ENCODE data around the gene AHSG. TPM values are rescaled to one million over a fixed set of nuclear protein-coding genes. Genes with fewer than 3 reads are reported as not detected.

AHSG gene
- total RNA-seq, 1 donor from 2014 or later = 0.52 TPM

DNA sequence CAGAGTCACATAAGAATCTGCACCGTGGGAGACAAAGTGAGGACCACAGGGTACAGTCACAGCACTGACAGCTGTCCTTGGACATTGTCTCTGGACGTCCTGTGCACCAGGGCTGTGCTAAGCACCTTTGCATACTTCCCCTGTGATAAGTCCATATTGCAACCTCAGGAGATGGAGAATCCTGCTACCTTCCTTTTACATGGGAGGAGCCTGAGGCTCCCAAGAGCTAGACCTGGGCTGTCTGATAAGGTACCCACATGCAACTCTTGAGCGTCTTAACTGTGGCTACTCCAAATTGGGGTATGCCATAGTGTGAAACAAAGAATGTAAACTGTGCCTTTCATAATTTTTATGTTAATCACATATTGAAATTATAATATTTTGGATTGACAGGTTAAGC is 24.8 kb downstream of the AHSG start:
- Histone ChIP-seq H3K4me3 (ENCODE audit: low read length in 3 of 3) (no peak overlapping the region), H3K4me1 (ENCODE audit: control insufficient read depth in 3 of 3, insufficient read depth in 3 of 3, low read length in 3 of 3) (no peaks in the 10 kb centered on the region), H3K27me3 (ENCODE audit: control insufficient read depth in 3 of 3, insufficient read depth in 3 of 3, low read length in 3 of 3) (peaks cover 7 to 12% (median 11%) of the 10 kb centered on the region in 3 donors), H3K36me3 (ENCODE audit: control insufficient read depth in 3 of 3, insufficient read depth in 3 of 3, low read length in 3 of 3) (no peaks in the 10 kb centered on the region), H3K9me3 (ENCODE audit: control insufficient read depth in 3 of 3, low read length in 3 of 3) (no peaks in the 10 kb centered on the region), H3K27ac (ENCODE audit: low read depth, low read length) (no peak overlapping the region), H3K9ac (ENCODE audit: low read depth in 1 of 3, low read length in 3 of 3) (no peak overlapping the region)

DNA sequence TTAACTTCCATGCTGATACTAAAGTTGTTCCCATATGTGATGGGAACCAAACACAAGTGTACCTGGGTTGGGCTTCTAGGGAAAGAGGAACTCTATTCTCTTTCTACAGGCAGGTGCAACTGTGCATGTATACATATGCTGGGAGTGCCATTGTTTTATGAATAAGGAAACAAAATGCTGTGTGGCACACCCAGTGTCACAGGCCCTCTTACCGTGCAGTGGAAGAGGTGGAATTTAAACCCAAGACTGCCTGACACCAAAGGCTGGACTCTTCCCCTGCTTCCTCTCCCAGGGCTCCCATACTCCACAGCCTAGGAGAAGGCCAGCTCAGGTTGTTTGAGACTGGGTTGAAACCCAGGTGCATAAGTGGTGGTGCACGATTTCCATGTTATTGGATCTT is 25.4 kb downstream of the AHSG start:
- no peak overlapping the region for H3K9ac ChIP-seq (ENCODE audit: low read depth in 1 of 3, low read length in 3 of 3)
- no peak overlapping the region for H3K27ac ChIP-seq (ENCODE audit: low read depth, low read length)
- H3K27me3 ChIP-seq (ENCODE audit: control insufficient read depth in 3 of 3, insufficient read depth in 3 of 3, low read length in 3 of 3) = peaks cover 7 to 14% (median 12%) of the 10 kb centered on the region in 3 donors
- H3K9me3 ChIP-seq (ENCODE audit: control insufficient read depth in 3 of 3, low read length in 3 of 3) = no peaks in the 10 kb centered on the region
- no peaks in the 10 kb centered on the region for H3K36me3 ChIP-seq (ENCODE audit: control insufficient read depth in 3 of 3, insufficient read depth in 3 of 3, low read length in 3 of 3)
- H3K4me1 ChIP-seq (ENCODE audit: control insufficient read depth in 3 of 3, insufficient read depth in 3 of 3, low read length in 3 of 3) = no peaks in the 10 kb centered on the region
- no peak overlapping the region for H3K4me3 ChIP-seq (ENCODE audit: low read length in 3 of 3)

DNA sequence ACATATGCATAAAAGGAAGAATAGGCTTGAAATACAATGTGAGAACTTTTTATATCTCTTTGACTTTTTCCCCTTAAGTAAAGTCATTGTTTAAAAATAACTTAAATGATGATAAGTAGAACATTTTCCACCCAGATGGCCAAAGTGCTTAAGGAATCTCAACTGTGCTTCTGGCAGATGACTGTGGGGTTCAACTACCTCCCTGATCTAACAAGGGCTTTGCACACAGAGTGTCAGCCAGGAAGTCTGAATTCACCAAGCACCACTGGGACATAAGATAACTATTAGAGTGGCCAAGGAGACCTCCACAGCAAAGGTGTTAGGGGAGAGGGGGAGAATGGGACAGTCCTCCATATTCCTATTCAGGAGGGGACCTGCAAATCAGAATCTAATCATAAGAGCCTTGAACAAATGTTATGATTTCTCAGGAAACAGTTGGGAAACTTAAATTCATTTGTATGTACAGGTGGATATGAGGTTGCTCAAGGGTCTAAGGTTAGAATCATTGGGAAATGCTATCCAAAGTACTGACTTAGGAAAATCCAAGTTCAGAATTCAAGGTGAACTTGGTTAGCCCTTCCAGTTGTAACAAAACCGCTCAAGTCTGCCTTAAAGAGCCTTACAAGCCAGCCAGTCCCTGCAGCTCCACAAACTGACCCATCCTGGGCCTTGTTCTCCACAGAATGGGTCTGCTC is 27.1 kb downstream of the AHSG start, which contains the start of gene FETUB:
Gene FETUB (plus strand): TSS at position 622 of the 695 bp plus-strand sequence. CDS start 62 bp downstream, at position 684.
- no peaks in the 10 kb centered on the region for H3K9me3 ChIP-seq (ENCODE audit: control insufficient read depth in 3 of 3, low read length in 3 of 3)
- H3K9ac ChIP-seq (ENCODE audit: low read depth in 1 of 3, low read length in 3 of 3) = no peak within 1 kb of the TSS
- no peaks in the 10 kb centered on the region for H3K4me1 ChIP-seq (ENCODE audit: control insufficient read depth in 3 of 3, insufficient read depth in 3 of 3, low read length in 3 of 3)
- no peak within 1 kb of the TSS for H3K4me3 ChIP-seq (ENCODE audit: low read length in 3 of 3)
- no peaks in the 10 kb centered on the region for H3K36me3 ChIP-seq (ENCODE audit: control insufficient read depth in 3 of 3, insufficient read depth in 3 of 3, low read length in 3 of 3)
- no peak within 1 kb of the TSS for H3K27ac ChIP-seq (ENCODE audit: low read depth, low read length)
- H3K27me3 ChIP-seq (ENCODE audit: control insufficient read depth in 3 of 3, insufficient read depth in 3 of 3, low read length in 3 of 3) = peaks cover 7 to 16% (median 12%) of the 10 kb centered on the region in 3 donors

DNA sequence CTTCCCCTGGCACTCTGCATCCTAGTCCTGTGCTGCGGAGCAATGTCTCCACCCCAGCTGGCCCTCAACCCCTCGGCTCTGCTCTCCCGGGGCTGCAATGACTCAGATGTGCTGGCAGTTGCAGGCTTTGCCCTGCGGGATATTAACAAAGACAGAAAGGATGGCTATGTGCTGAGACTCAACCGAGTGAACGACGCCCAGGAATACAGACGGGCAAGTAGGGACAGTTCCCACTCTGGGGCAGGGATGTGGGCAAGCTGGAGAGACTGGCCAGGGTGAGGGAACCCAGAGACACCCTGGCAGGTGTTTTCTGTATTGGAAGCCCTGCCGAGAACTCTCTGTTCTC is 27.6 kb downstream of the AHSG start:
- H3K4me3 ChIP-seq (ENCODE audit: low read length in 3 of 3) = no peak overlapping the region
- H3K9ac ChIP-seq (ENCODE audit: low read depth in 1 of 3, low read length in 3 of 3) = no peak overlapping the region
- H3K4me1 ChIP-seq (ENCODE audit: control insufficient read depth in 3 of 3, insufficient read depth in 3 of 3, low read length in 3 of 3) = no peaks in the 10 kb centered on the region
- no peaks in the 10 kb centered on the region for H3K36me3 ChIP-seq (ENCODE audit: control insufficient read depth in 3 of 3, insufficient read depth in 3 of 3, low read length in 3 of 3)
- H3K9me3 ChIP-seq (ENCODE audit: control insufficient read depth in 3 of 3, low read length in 3 of 3) = no peaks in the 10 kb centered on the region
- peaks cover 7 to 15% (median 12%) of the 10 kb centered on the region in 3 donors for H3K27me3 ChIP-seq (ENCODE audit: control insufficient read depth in 3 of 3, insufficient read depth in 3 of 3, low read length in 3 of 3)
- H3K27ac ChIP-seq (ENCODE audit: low read depth, low read length) = no peak overlapping the region

DNA sequence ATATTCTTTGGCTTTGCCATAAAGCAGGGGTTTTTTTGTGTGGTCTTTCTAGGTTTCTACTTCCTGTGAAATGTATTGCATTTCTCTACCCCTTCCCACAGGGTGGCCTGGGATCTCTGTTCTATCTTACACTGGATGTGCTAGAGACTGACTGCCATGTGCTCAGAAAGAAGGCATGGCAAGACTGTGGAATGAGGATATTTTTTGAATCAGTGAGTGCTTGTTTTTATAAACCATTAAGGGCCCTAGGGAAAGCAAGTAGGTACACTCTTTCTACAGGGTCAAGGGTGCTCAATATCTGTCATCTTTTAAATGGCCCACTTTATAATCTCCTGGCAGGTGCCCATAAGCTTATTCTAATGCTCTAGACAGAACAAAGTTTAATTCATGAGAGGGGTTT is 28.1 kb downstream of the AHSG start:
- no peaks in the 10 kb centered on the region for H3K4me1 ChIP-seq (ENCODE audit: control insufficient read depth in 3 of 3, insufficient read depth in 3 of 3, low read length in 3 of 3)
- no peak overlapping the region for H3K4me3 ChIP-seq (ENCODE audit: low read length in 3 of 3)
- no peak overlapping the region for H3K9ac ChIP-seq (ENCODE audit: low read depth in 1 of 3, low read length in 3 of 3)
- H3K9me3 ChIP-seq (ENCODE audit: control insufficient read depth in 3 of 3, low read length in 3 of 3) = no peaks in the 10 kb centered on the region
- H3K27me3 ChIP-seq (ENCODE audit: control insufficient read depth in 3 of 3, insufficient read depth in 3 of 3, low read length in 3 of 3) = peaks cover 7 to 13% (median 12%) of the 10 kb centered on the region in 3 donors
- H3K36me3 ChIP-seq (ENCODE audit: control insufficient read depth in 3 of 3, insufficient read depth in 3 of 3, low read length in 3 of 3) = no peaks in the 10 kb centered on the region
- no peak overlapping the region for H3K27ac ChIP-seq (ENCODE audit: low read depth, low read length)

DNA sequence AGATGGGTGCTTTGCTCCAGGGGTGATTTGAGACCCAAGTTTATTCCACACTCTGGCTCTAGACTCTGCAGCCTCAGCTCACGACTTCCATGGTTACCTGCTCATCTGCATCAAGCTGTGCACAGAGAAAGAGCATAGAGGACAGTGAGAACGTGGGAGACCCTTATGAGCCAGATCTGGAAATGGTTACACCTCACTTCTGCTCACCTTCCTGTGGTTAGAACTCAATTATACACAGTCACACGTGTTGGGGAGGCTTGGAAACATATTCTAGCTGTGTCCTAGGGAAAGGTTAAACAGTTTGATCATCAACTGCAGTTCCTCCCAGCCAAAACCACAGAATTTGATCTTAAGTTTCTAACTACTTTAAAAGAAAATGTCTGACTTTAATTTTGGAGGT is 29.2 kb downstream of the AHSG start:
- Histone ChIP-seq H3K36me3 (ENCODE audit: control insufficient read depth in 3 of 3, insufficient read depth in 3 of 3, low read length in 3 of 3) (no peaks in the 10 kb centered on the region), H3K9me3 (ENCODE audit: control insufficient read depth in 3 of 3, low read length in 3 of 3) (no peaks in the 10 kb centered on the region), H3K9ac (ENCODE audit: low read depth in 1 of 3, low read length in 3 of 3) (no peak overlapping the region), H3K4me3 (ENCODE audit: low read length in 3 of 3) (no peak overlapping the region), H3K27ac (ENCODE audit: low read depth, low read length) (no peak overlapping the region), H3K4me1 (ENCODE audit: control insufficient read depth in 3 of 3, insufficient read depth in 3 of 3, low read length in 3 of 3) (no peaks in the 10 kb centered on the region), H3K27me3 (ENCODE audit: control insufficient read depth in 3 of 3, insufficient read depth in 3 of 3, low read length in 3 of 3) (peaks cover 7 to 13% (median 12%) of the 10 kb centered on the region in 3 donors)

DNA sequence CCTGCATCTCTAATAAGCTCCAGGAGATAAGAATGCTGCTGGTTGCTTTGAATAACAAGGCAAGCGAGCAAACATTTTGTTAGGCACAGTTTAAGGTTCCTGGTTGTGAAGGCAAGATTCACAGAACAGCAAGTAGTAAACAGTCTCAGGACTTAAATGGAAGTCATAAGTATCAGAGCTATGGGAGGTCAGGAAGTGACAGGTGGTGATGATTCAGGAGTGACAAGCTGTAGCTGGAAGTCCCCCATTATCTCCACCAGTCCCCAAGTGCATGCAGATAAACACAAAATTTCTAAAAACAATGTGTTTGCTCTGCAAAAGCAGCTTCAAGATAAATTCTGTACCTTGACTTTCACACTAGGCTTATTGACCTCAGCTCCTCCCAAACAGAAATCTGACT is 30.6 kb downstream of the AHSG start:
- no peak overlapping the region for H3K9ac ChIP-seq (ENCODE audit: low read depth in 1 of 3, low read length in 3 of 3)
- no peak overlapping the region for H3K27ac ChIP-seq (ENCODE audit: low read depth, low read length)
- H3K27me3 ChIP-seq (ENCODE audit: control insufficient read depth in 3 of 3, insufficient read depth in 3 of 3, low read length in 3 of 3) = peaks cover 7 to 12% (median 10%) of the 10 kb centered on the region in 3 donors
- no peaks in the 10 kb centered on the region for H3K4me1 ChIP-seq (ENCODE audit: control insufficient read depth in 3 of 3, insufficient read depth in 3 of 3, low read length in 3 of 3)
- no peaks in the 10 kb centered on the region for H3K9me3 ChIP-seq (ENCODE audit: control insufficient read depth in 3 of 3, low read length in 3 of 3)
- H3K4me3 ChIP-seq (ENCODE audit: low read length in 3 of 3) = no peak overlapping the region
- no peaks in the 10 kb centered on the region for H3K36me3 ChIP-seq (ENCODE audit: control insufficient read depth in 3 of 3, insufficient read depth in 3 of 3, low read length in 3 of 3)

DNA sequence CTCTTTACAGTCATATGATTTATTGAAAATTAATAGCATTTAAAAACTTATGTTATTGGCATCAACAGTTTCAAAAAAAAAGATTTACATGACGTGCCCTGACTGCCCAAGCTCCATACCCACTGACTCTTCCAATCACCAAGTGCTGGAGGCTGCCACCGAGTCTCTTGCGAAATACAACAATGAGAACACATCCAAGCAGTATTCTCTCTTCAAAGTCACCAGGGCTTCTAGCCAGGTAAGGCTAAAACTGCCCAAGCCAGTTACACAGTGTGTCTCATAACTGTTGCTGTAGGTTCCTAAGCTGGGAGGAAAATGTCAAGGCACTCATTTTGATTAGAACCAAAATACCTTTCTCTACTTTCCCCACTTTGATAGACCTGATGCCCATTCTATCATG is 31.8 kb downstream of the AHSG start:
- H3K4me1 ChIP-seq (ENCODE audit: control insufficient read depth in 3 of 3, insufficient read depth in 3 of 3, low read length in 3 of 3) = no peaks in the 10 kb centered on the region
- no peak overlapping the region for H3K27ac ChIP-seq (ENCODE audit: low read depth, low read length)
- peaks cover 5 to 12% (median 10%) of the 10 kb centered on the region in 3 donors for H3K27me3 ChIP-seq (ENCODE audit: control insufficient read depth in 3 of 3, insufficient read depth in 3 of 3, low read length in 3 of 3)
- H3K9ac ChIP-seq (ENCODE audit: low read depth in 1 of 3, low read length in 3 of 3) = no peak overlapping the region
- H3K4me3 ChIP-seq (ENCODE audit: low read length in 3 of 3) = no peak overlapping the region
- no peaks in the 10 kb centered on the region for H3K36me3 ChIP-seq (ENCODE audit: control insufficient read depth in 3 of 3, insufficient read depth in 3 of 3, low read length in 3 of 3)
- H3K9me3 ChIP-seq (ENCODE audit: control insufficient read depth in 3 of 3, low read length in 3 of 3) = no peaks in the 10 kb centered on the region

DNA sequence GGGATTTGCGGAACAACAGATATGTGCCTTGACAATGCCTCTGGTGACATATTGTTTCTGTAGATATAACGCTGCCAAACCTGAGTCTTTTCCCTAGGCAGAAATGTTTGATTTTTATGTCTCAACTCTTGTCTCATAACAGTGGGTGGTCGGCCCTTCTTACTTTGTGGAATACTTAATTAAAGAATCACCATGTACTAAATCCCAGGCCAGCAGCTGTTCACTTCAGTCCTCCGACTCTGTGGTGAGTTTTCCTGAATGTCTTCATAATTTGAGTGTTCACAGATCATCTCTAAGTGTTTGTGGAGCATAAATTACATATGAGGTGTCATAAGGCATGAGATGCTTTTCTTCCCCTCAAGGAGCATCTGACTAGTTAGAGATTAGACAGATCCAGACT is 33.2 kb downstream of the AHSG start:
- Histone ChIP-seq H3K27me3 (ENCODE audit: control insufficient read depth in 3 of 3, insufficient read depth in 3 of 3, low read length in 3 of 3) (peaks cover 0 to 5% (median 5%) of the 10 kb centered on the region in 3 donors), H3K9ac (ENCODE audit: low read depth in 1 of 3, low read length in 3 of 3) (no peak overlapping the region), H3K9me3 (ENCODE audit: control insufficient read depth in 3 of 3, low read length in 3 of 3) (no peaks in the 10 kb centered on the region), H3K4me1 (ENCODE audit: control insufficient read depth in 3 of 3, insufficient read depth in 3 of 3, low read length in 3 of 3) (no peaks in the 10 kb centered on the region), H3K36me3 (ENCODE audit: control insufficient read depth in 3 of 3, insufficient read depth in 3 of 3, low read length in 3 of 3) (no peaks in the 10 kb centered on the region), H3K27ac (ENCODE audit: low read depth, low read length) (no peak overlapping the region), H3K4me3 (ENCODE audit: low read length in 3 of 3) (no peak overlapping the region)

DNA sequence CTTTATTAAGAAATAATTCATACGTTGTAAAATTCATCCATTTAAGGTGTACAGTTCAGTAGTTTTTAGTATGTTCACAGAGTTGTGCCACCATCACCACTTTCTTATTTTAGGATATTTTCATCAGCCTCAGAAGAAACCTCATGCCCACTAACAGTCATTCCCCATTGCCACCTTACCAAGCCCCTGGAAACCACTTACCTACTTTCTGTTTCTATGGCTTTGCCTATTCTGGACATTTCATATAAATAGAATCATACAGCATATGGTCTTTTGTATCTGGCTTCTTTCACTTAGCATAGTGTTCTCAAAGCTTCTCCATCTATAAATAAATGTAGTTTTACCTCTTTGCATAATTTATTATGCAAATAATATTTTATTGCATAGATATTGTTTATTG is 34.0 kb downstream of the AHSG start:
- H3K4me1 ChIP-seq (ENCODE audit: control insufficient read depth in 3 of 3, insufficient read depth in 3 of 3, low read length in 3 of 3) = no peaks in the 10 kb centered on the region
- peaks cover 0 to 5% (median 4%) of the 10 kb centered on the region in 3 donors for H3K27me3 ChIP-seq (ENCODE audit: control insufficient read depth in 3 of 3, insufficient read depth in 3 of 3, low read length in 3 of 3)
- H3K9me3 ChIP-seq (ENCODE audit: control insufficient read depth in 3 of 3, low read length in 3 of 3) = no peaks in the 10 kb centered on the region
- no peak overlapping the region for H3K4me3 ChIP-seq (ENCODE audit: low read length in 3 of 3)
- H3K9ac ChIP-seq (ENCODE audit: low read depth in 1 of 3, low read length in 3 of 3) = no peak overlapping the region
- no peaks in the 10 kb centered on the region for H3K36me3 ChIP-seq (ENCODE audit: control insufficient read depth in 3 of 3, insufficient read depth in 3 of 3, low read length in 3 of 3)
- no peak overlapping the region for H3K27ac ChIP-seq (ENCODE audit: low read depth, low read length)
